ENCODE measurements around the gene ECHS1. TPM values are rescaled to one million over a fixed set of nuclear protein-coding genes. Genes with fewer than 3 reads are reported as not detected.

ECHS1 gene
- total and polyA plus RNA-seq, 2 donors (not counting 1 experiment from before 2014, with no cell fraction given): 19.3 to 29.5 TPM

DNA sequence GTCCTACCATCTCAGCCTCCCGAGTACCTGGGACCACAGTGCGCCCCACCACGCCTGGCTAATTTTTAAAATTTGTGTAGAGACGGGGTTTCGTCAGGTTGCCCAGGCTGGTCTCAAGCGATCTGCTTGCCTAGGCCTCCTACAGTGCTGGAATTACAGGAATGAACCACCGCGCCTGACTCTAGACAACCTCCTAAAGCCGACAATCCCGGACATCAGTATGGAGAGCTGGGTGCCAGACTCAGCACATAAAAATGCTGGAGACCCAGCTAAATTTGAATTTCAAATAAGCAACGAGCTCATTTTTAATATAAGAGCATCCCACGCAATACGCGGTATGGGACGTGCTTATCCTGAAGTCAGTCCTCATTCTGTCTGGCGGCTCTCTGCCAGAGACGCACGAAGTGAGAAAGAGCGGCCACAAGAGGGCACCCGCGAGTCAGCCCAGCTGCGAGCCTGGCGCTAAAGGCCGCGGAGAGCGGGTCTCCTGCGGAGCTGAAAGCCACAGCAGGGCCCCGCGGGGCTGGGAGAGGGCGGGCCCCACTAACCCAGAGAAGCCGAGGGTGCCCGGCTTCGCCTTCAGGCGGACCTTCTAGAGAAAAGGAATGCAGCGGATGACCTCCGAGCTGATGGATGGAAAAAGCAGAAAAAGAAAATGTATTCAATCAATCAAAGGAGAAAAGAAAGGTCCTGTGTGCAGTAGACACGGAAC is 43.5 kb downstream of the ECHS1 start:
- Mint-ChIP-seq H3K27me3 (peaks cover 43% of the 10 kb centered on the region), H3K9me3 (ENCODE audit: insufficient read depth) (no peaks in the 10 kb centered on the region), H3K4me3 (peak overlapping the region; percentile 44), H3K4me1 (peaks cover 17% of the 10 kb centered on the region), H3K27ac (no peak overlapping the region)
- Histone ChIP-seq H3K27me3 (replicated peaks in 1 of 4; ENCODE audit: control extremely low read depth in 1 of 4, control insufficient read depth in 3 of 4, insufficient read depth in 4 of 4, low read length in 3 of 4) (peaks cover 0 to 55% (median 38%) of the 10 kb centered on the region in 4 experiments), H3K4me2 (replicated peaks; ENCODE audit: low read depth, low read length, poor library complexity, severe bottlenecking) (peak overlapping the region; percentile 76), H2AFZ (ENCODE audit: insufficient read depth, low read depth, low read length, poor library complexity, severe bottlenecking) (peak overlapping the region; percentile 67), H3K36me3 (replicated peaks in 1 of 2; ENCODE audit: control extremely low read depth in 1 of 2, control insufficient read depth in 1 of 2, extremely low read depth in 1 of 2, insufficient read depth in 2 of 2, low read length in 1 of 2) (no peaks in the 10 kb centered on the region), H3K9me3 (ENCODE audit: control extremely low read depth in 1 of 3, control insufficient read depth in 2 of 3, insufficient read depth in 1 of 3, low read length in 2 of 3) (peaks cover 0 to 23% (median 0%) of the 10 kb centered on the region in 3 donors), H3K4me3 (ENCODE audit: control extremely low read depth in 1 of 5, extremely low read depth in 1 of 5, insufficient read depth in 1 of 5, low read depth in 2 of 5, low read length in 4 of 5) (peak overlapping the region in 3 of 5 experiments; percentile 15 to 47 (median 38)), H3K79me2 (ENCODE audit: control insufficient read depth, insufficient read depth, low read length) (no peaks in the 10 kb centered on the region), H3K27ac (ENCODE audit: low read length in 2 of 2) (no peak overlapping the region), H3K9ac (ENCODE audit: low read length) (no peak overlapping the region), H4K20me1 (ENCODE audit: control insufficient read depth, insufficient read depth, low read length, poor library complexity, severe bottlenecking) (no peaks in the 10 kb centered on the region), H3K4me1 (ENCODE audit: control insufficient read depth in 2 of 2, insufficient read depth in 2 of 2, low read length in 2 of 2) (peaks cover 28 to 42% of the 10 kb centered on the region in 2 donors)
- WGBS (ENCODE audit: insufficient coverage): 6% methylated on average over 34 of the region's 37 CpGs
- ChIA-PET CTCF (interaction anchor here (0.5 to 3.5 kb wide), 49 partner anchors 9 to 284 kb away, joined by 3 to 32 read pairs (median 5); partner anchors contain the start of genes ECHS1, FUOM, MTG1 and PRAP1), POLR2A (interaction anchor here (1.0 kb wide), 1 partner anchor 28 kb away, joined by 3 read pairs; the partner anchor contains the start of gene FUOM)
- ATAC-seq (ENCODE audit: low read depth) (peak; percentile 86), DNase-seq (peak; percentile 91)
- intact Hi-C loops (cut with micrococcal nuclease): loop anchor here (1.0 kb wide), 3 partner anchors 65 to 191 kb away; partner anchors contain the start of gene MTG1
- TF ChIP-seq EZH2 (IDR thresholded peaks at IDR 0.05; ENCODE audit: borderline replicate concordance, insufficient read depth, low read depth, low read length, poor library complexity, severe bottlenecking): no peak
- TF ChIP-seq, protein P1, sequence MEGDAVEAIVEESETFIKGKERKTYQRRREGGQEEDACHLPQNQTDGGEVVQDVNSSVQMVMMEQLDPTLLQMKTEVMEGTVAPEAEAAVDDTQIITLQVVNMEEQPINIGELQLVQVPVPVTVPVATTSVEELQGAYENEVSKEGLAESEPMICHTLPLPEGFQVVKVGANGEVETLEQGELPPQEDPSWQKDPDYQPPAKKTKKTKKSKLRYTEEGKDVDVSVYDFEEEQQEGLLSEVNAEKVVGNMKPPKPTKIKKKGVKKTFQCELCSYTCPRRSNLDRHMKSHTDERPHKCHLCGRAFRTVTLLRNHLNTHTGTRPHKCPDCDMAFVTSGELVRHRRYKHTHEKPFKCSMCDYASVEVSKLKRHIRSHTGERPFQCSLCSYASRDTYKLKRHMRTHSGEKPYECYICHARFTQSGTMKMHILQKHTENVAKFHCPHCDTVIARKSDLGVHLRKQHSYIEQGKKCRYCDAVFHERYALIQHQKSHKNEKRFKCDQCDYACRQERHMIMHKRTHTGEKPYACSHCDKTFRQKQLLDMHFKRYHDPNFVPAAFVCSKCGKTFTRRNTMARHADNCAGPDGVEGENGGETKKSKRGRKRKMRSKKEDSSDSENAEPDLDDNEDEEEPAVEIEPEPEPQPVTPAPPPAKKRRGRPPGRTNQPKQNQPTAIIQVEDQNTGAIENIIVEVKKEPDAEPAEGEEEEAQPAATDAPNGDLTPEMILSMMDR (IDR thresholded peaks at IDR 0.05): peak; percentile 97

Data from B cell (primary cell).